Measurements from ENCODE around the gene CAMK1D. TPM values are rescaled to one million over a fixed set of nuclear protein-coding genes. Genes with fewer than 3 reads are reported as not detected.

The CAMK1D gene
- total RNA-seq, 6 experiments from 2014 or later, result 0.34 to 1.4 (median 0.43) TPM

- no peak overlapping the region for H3K27ac Mint-ChIP-seq
- H3K27me3 Mint-ChIP-seq (ENCODE audit: insufficient read depth), result peaks cover 24% of the 10 kb centered on the region
- no peak overlapping the region for H3K4me3 Mint-ChIP-seq
- TF ChIP-seq CTCF (IDR thresholded peaks at IDR 0.05), result no peak
- no peaks in the 10 kb centered on the region for H3K9me3 Mint-ChIP-seq
- no peaks in the 10 kb centered on the region for H3K36me3 Mint-ChIP-seq (ENCODE audit: low read depth)
- no peaks in the 10 kb centered on the region for H3K4me1 Mint-ChIP-seq (ENCODE audit: low read depth)
- DNase-seq, result no peak
Observed at GRCh38 chr10:12650538-12651298, 301.4 kb downstream of the CAMK1D start.

GRCh38 chr10:12655940-12656339 lies 306.6 kb downstream of the CAMK1D start:
- peaks cover 20% of the 10 kb centered on the region for H3K27me3 Mint-ChIP-seq (ENCODE audit: insufficient read depth)
- no peaks in the 10 kb centered on the region for H3K9me3 Mint-ChIP-seq
- H3K27ac Mint-ChIP-seq, result no peak overlapping the region
- TF ChIP-seq CTCF (IDR thresholded peaks at IDR 0.05), result no peak
- H3K36me3 Mint-ChIP-seq (ENCODE audit: low read depth), result no peaks in the 10 kb centered on the region
- H3K4me3 Mint-ChIP-seq, result no peak overlapping the region
- no peak for DNase-seq
- H3K4me1 Mint-ChIP-seq (ENCODE audit: low read depth), result 0 out of 2 replicates have a peak, but pooled peaks cover 6% of the 10 kb centered on the region

- Mint-ChIP-seq H3K4me3 (no peak overlapping the region), H3K27ac (no peak overlapping the region), H3K27me3 (ENCODE audit: insufficient read depth) (peaks cover 16% of the 10 kb centered on the region), H3K4me1 (ENCODE audit: low read depth) (0 out of 2 replicates have a peak, but pooled peaks cover 6% of the 10 kb centered on the region), H3K9me3 (no peaks in the 10 kb centered on the region), H3K36me3 (ENCODE audit: low read depth) (no peaks in the 10 kb centered on the region)
- DNase-seq, result peak; percentile 65
- TF ChIP-seq CTCF (IDR thresholded peaks at IDR 0.05), result peak; percentile 82
Observed at GRCh38 chr10:12656518-12657142, 307.3 kb downstream of the CAMK1D start.

- TF ChIP-seq CTCF (IDR thresholded peaks at IDR 0.05), result no peak
- 0 out of 2 replicates have a peak, but pooled peaks cover 6% of the 10 kb centered on the region for H3K4me1 Mint-ChIP-seq (ENCODE audit: low read depth)
- no peaks in the 10 kb centered on the region for H3K9me3 Mint-ChIP-seq
- H3K4me3 Mint-ChIP-seq, result no peak overlapping the region
- no peak for DNase-seq
- peaks cover 11% of the 10 kb centered on the region for H3K27me3 Mint-ChIP-seq (ENCODE audit: insufficient read depth)
- H3K36me3 Mint-ChIP-seq (ENCODE audit: low read depth), result no peaks in the 10 kb centered on the region
- no peak overlapping the region for H3K27ac Mint-ChIP-seq
Observed at GRCh38 chr10:12657489-12657888, 308.1 kb downstream of the CAMK1D start.

GRCh38 chr10:12658526-12658925 lies 309.2 kb downstream of the CAMK1D start:
- H3K9me3 Mint-ChIP-seq, result no peaks in the 10 kb centered on the region
- DNase-seq, result no peak
- H3K36me3 Mint-ChIP-seq (ENCODE audit: low read depth), result no peaks in the 10 kb centered on the region
- peaks cover 8% of the 10 kb centered on the region for H3K4me1 Mint-ChIP-seq (ENCODE audit: low read depth)
- TF ChIP-seq CTCF (IDR thresholded peaks at IDR 0.05), result no peak
- H3K27me3 Mint-ChIP-seq (ENCODE audit: insufficient read depth), result peaks cover 11% of the 10 kb centered on the region
- no peak overlapping the region for H3K27ac Mint-ChIP-seq
- H3K4me3 Mint-ChIP-seq, result no peak overlapping the region
